GM12891 (cell line): ENCODE measurements around the gene NHS.

Experiments used
- POLR2A ChIP-seq: IDR thresholded peaks from 2 replicates; pipeline ENCODE4 v1.6.1; 2011; ENCODE audit warnings: low read depth, low read length, control low read depth
- POLR2AphosphoS5 ChIP-seq: IDR thresholded peaks from 2 replicates; pipeline ENCODE4 v1.6.1; 2011; ENCODE audit warnings: low read depth, low read length, control low read depth
- SPI1 ChIP-seq: IDR thresholded peaks from 2 replicates; pipeline ENCODE4 v1.6.1; 2011; ENCODE audit warnings: low read depth, low read length, control low read depth

DNA sequence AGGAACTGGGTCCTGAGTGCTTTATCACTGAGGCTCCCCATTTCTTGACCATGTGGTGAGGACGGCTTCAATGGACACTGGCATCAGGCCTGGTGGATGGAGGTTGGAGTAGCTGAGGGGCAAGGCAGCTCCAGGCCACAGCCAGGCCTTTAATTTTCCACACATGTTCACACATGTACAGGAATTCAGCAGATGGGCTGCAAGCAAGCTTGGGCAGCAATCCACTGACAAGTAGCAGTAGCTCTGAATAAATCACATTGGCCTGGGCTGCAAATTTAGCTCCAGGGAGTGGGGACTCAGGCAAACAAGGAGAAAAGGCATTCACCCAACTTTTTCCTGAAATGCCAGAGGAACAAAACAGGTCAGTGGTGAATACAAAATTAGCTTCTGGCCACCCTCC lies 254.5 kb downstream of the NHS start:
- no peak for TF ChIP-seq POLR2A
- no peak for TF ChIP-seq POLR2AphosphoS5
- TF ChIP-seq SPI1 = no peak
